Right ventricle myocardium superior (tissue), 1 donor: Measurements from ENCODE around the gene AGPAT3. TPM values are rescaled to one million over a fixed set of nuclear protein-coding genes. Genes with fewer than 3 reads are reported as not detected.
"Not testable (repeated sequence)": the region's sequence is repeated elsewhere in the genome, so short reads cannot be mapped to it uniquely, and the experiment has no call there.

ENCODE experiments used
- ATAC-seq: fragments of 200-7000 bp; cut with Tn5 transposase; one replicate; pipeline ENCODE4 v1.9.1; 2020; ENCODE audit warnings: mild to moderate bottlenecking; ENCODE audit not compliant: poor library complexity
- DNase-seq: peaks from one replicate; pipeline ENCODE4 v3.0.0-alpha.2; 2020
- intact Hi-C: fragments of 100-400 bp; cut with DNase I; formaldehyde crosslinking; loops from one replicate; pipeline ENCODE4 v1.11.2; 2022
- total RNA-seq: library from RNA; stranded (reverse); fragmentation: NEBNext Ultra II Directional; extraction: Animal tissue kit (Norgen Biotek cat#: 25700); gene quantifications from one replicate; pipeline ENCODE4 v1.2.1, GENCODE V29; 2021
- donor health status: DM: no; HTN: yes; CAD: no; lungs with severe emphysema.

Gene AGPAT3
- total RNA-seq, 1 donor from 2014 or later: 96.3 TPM

DNA sequence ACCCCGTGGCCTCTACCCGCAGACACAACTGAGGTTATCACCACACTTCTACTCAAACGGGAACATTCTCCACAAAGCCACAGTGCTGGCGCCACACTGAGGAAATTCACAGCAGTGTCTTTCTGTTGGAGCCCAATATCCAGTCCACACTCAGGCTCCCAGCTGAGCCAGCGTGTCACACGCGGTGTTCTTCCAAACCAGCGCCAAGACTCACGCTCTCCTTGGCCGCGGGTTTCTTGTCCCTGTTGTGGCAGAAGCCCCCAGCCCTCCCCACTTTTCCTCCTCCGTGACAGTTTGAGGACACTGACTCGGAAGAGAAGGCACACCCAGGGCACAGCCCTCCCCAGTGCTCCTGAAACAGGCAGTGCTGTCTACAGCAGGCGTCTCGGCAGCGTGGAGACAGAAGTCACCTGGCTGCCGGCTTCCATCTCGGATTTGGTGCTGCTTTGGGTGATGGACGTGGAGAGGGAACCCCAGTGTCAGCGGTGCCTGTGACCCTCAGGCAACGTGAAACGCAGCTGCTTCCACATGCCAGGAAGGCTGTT is 35.4 kb upstream of the AGPAT3 start:
- DNase-seq (no peak), ATAC-seq (no peak)
- intact Hi-C loops: loop anchor here (5.0 kb wide), 1 partner anchor 123 kb away; no protein-coding TSS in a partner anchor

DNA sequence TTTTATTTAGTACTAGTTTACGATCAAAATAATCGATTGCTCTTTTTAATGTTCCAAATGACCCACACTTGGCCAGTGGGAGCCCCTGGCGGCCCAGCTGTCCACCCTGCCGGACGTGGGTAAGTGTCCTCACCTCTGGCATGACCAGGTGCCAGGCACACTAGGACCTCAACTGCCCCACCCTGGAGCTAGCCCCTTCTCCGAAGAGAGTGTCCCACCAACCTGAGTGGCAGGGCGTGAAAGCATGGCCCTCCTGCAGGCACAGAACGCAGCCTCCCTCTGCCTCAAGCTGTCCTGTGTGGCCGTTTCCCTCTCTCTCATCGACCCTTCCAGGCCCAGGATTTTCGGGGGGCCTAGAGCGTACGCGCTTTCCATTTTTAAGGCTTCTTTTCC is 32.9 kb upstream of the AGPAT3 start:
- ATAC-seq: no peak
- intact Hi-C loops: no loop called here
- no peak for DNase-seq

DNA sequence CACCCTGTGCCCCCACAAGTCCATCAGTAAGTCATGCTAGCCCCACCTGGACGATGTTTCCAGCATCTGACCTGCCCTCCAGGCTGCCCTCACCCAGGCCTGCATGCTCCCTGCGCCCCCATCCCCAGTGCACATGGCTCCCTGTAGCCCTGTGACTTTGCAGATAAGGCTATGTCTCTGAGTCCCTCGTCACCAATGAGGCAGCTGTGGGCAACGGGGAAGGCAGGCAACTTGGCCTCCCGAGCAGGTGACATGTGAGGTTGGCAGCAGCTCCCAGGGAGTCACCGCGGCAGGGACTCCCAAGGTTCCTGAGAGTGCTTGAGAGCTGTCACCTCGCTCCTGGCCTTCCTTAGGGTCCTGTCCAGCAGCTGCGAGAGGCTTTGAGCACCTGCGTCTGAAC is 32.4 kb upstream of the AGPAT3 start:
- no peak for ATAC-seq
- no peak for DNase-seq
- intact Hi-C loops: no loop called here

DNA sequence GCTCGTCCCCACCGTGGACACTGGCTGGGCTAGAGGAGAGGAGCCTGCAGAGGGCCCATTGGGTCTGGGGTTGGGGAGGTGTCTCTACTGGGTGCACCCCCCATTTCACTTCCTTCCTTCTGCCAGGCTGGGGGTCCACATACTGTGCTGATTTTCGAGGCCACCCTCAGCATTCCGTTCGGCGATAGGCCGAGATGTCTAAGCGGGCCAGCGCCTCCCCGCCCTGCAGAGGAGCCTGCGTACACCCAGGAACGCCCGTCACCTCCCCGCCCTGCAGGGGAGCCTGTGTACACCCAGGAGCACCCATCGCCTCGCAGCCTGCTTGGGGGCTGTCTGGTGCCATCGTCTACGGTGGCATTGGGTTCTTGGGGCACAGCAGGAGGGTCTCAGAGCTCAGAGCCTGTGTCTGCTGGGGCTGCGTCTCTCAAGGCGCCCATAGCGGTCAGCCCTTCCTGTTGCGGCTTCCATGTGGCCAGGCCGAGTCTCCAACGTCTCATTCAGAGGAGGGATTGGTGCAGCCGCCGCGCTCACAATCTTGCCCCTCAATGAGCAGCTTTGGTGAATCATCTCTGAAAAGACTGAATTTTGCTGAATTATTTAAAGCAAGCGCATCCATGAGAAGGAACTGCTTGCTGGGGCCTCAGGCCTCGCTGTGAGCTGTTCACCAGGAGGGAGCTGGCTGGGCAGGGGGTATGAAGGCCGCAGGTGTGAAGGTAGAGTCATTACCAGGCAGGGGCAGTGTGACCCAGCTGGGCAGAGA is 30.7 kb upstream of the AGPAT3 start:
- ATAC-seq (no peak), DNase-seq (no peak)
- intact Hi-C loops: no loop called here

GRCh38 chr21:43835050-43835449 is 30.0 kb upstream of the AGPAT3 start:
- intact Hi-C loops: no loop called here
- no peak for DNase-seq
- no peak for ATAC-seq

DNA sequence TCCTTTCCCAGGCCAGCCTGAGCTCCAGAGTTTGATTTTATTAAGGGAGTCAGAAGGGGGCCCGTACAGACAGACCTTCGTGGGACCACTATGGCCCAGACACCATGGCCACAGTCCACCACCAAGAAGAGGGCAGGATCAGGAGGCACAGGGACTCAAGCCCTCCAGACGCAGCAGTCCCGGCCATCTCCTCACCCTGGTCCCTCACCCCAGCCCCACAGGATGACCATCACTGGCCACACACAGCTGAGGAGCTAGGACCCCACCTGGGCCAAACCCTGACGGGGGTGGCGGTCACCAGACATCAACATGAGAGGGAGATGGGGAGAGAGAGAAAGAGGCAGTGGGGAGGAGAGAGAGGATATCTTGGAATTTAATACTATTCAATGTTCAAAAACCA is 29.2 kb upstream of the AGPAT3 start:
- no peak for DNase-seq
- intact Hi-C loops: no loop called here
- ATAC-seq: no peak

GRCh38 chr21:43836616-43837015 is 28.4 kb upstream of the AGPAT3 start:
- no peak for ATAC-seq
- intact Hi-C loops: no loop called here
- DNase-seq: no peak

- no peak for DNase-seq
- no peak for ATAC-seq
- intact Hi-C loops: loop anchor here (5.0 kb wide), 1 partner anchor 43 kb away; no protein-coding TSS in a partner anchor
Measured at GRCh38 chr21:43840259-43840658, 24.8 kb upstream of the AGPAT3 start.

GRCh38 chr21:43842742-43843141 is 22.3 kb upstream of the AGPAT3 start:
- intact Hi-C loops: loop anchor here (5.0 kb wide), 1 partner anchor 45 kb away; no protein-coding TSS in a partner anchor
- DNase-seq: no peak
- ATAC-seq: no peak

- not testable (repeated sequence) for DNase-seq, ATAC-seq
- intact Hi-C loops: loop anchor here (5.0 kb wide), 1 partner anchor 48 kb away; no protein-coding TSS in a partner anchor
Measured at GRCh38 chr21:43844906-43845305, 20.1 kb upstream of the AGPAT3 start.

- no peak for DNase-seq
- intact Hi-C loops: no loop called here
- no peak for ATAC-seq
Measured at GRCh38 chr21:43845386-43845785, 19.6 kb upstream of the AGPAT3 start.

DNA sequence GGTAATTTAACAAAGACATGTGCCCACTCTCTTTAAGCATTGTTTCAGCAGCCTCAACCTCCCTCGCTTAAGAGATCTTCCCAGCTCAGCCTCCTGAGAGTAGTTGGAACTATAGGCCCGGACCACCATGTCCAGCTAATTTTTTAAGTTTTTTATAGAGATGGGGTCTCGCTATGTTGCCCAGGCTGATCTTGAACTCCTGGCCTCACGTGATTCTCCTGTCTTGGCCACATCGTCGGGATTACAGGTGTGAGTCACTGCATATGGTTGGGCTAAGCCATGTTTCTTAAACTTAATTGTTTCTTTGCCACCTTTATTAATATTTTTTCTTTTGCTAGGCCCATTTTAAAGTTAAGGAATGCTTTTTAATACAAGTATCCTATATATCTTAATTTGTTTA is 18.6 kb upstream of the AGPAT3 start:
- intact Hi-C loops: no loop called here
- DNase-seq (no peak), ATAC-seq (no peak)

DNA sequence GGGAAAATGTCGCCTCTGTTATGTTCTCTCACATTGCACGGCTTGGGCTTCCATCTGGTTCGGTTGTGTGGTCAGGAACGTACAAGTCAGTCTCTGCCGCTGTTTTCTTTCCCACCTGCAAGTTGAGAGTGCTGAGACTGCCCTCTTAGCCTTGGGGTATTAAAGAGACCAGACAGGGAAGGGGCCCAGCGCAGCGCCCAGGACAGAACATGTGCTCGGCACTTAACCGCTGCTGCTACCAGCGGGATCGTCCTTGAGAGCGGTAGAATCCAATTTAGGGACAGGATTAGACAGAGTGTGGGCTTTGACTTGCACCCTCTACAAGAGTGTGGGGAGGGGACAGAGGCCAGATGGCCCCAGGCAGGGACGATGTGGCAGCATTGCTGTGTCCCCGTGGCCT is 17.7 kb upstream of the AGPAT3 start:
- no peak for DNase-seq
- ATAC-seq: no peak
- intact Hi-C loops: no loop called here

GRCh38 chr21:43848771-43849170 is 16.3 kb upstream of the AGPAT3 start:
- intact Hi-C loops: no loop called here
- no peak for ATAC-seq
- DNase-seq: no peak

GRCh38 chr21:43849532-43850299 is 15.3 kb upstream of the AGPAT3 start:
- intact Hi-C loops: no loop called here
- ATAC-seq: no peak
- DNase-seq: no peak

DNA sequence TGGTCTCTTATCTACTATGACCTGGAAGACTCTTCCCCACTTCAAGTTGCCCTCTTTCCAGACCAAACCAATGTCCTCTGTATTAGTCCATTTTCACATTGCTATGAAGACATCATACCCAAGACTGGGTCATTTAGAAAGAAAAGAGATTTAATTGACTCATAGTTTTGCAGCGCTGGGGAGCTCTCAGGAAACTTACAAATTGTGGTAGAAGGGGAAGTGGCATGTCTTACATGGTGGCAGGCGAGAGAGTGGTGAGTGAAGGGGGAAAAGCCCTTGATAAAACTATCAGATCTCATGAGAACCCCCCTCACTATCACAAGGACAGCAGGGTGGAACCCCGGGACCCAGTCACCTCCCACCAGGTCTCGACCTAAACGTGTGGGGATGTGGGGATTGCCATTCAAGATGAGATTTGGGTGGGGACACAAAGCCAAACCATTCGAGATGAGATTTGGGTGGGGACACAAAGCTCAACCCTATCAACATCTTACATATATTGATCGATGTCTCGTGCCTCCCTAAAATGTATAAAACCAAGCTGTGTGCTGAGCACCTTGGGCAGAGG is 14.2 kb upstream of the AGPAT3 start:
- ATAC-seq (no peak), DNase-seq (no peak)
- intact Hi-C loops: no loop called here

- intact Hi-C loops: no loop called here
- DNase-seq (no peak), ATAC-seq (no peak)
Measured at GRCh38 chr21:43851593-43851992, 13.4 kb upstream of the AGPAT3 start.

DNA sequence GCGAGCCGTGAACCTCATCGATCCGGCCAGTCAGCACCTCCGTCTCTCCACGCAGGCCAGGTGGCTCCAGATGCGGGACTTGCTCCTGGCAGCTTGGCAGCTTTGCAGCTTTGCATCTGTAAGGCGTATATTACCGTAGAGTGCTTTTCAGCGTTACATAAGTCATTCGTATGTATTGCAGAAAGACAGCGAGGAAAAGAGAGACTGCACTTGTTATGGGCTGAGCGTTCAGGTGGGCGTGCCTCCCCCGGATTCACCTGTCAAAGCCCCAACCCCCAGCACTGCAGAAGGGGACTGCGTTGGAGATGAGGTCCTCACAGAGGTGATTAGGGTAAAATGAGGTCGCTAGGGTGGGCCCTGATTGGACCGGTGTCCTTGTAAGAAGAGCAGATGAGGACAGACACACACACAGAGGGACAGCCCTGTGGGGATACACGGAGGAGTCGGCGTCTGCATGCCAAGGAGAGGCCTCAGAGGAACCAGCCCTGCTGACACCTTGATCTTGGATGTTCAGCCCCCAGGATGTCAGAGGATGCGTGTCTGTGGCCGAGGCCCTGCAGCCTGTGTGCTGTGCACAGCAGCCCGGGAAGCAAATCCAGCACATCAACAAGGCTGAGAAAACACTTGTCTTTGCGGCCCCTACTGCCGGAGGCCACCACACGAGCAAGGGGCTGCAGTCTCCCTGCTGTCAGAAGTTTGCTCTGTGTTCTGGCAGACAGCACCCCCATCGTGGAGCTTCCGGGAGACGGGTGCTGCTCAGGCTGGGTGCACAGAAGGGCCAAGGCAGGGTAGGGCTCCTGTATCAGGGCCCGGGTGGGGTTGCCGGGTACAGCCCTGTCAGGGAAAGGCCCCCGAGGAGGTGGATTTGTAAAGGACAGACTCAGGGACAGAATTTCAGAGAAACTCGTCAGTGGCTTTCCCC is 10.9 kb upstream of the AGPAT3 start:
- DNase-seq: no peak
- no peak for ATAC-seq
- intact Hi-C loops: no loop called here
